Hematopoietic multipotent progenitor cell treated with erythropoietin and hydrocortisone succinate and interleukin-3 and kit ligand, for 4 days (in vitro differentiated cells): ENCODE measurements around the gene NUP62.
A peak's percentile ranks its signal among the peaks of the same experiment; 100 is the strongest.

Experiments
- DNase-seq: peaks from one replicate; pipeline ENCODE4 v3.0.0-alpha.2; 2015

Gene NUP62

DNA sequence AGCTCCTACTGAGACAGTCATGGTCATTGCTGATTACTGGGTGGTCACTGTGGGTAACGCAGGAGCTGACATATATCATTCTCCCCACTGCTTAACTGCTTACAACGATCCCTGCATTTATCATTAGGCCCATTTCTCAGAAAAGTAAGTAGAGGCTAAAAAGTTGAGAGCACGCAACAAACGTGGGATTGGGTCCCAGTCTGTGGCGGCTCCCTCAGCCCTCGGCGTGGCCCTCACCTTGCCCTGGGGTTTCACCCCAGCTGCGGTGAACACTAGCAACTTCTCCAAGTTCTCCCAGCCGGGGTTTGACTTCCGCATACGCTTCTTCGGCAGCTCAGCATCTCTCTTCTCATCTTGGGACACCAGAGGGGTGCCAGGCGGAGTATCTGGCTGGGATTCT lies 64.4 kb downstream of the NUP62 start:
- DNase-seq: no peak

DNA sequence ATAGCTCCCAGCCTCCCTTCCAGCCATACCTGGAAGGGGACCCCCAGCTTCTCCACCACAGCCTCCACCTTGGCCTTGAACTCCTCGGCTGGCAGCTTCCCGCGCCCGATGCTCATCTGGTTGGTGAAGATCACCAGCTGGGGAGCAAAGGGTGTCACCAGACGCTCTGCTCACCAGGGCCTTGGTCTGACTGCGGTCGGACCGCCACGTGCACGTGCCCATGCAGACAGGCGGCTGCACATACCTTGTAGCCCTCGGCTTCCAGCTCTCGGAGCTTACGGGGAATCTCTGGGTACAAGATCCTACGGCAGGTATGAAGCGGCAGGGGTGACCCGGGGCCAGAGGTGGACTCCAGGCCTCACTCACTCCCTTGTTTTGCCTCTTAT lies 65.4 kb downstream of the NUP62 start:
- no peak for DNase-seq

DNA sequence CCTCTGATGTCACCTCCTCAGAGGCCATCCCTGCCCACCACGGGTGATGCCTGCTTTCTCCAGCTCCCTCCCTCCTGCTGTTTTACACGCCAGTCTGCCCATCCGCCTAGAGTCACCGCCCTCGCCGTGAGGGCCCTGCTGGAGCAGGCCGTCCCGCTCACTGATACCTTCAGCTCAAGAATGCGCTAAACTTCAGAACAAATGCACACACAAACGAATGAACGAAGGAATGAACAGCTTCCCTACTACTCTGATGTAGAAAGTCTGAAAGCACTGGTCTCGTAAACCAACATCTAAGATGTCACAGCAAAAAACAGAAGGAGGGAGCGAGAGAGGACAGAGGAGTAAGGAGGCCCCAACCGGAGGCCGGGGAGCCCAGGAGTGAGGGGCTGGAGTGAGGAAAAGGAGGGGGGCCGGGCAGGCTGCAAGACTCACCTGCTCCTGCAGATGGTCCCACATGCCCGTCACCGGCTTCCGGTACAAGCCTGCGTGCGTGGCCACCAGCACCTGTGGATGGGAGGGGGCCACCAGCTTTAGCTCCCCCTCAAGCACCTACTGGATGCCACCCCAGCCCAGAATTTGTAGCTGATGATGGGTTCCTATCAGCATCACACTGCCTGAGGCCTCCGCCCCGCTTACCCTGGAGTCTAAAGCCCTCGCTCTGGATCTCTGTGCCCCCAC lies 65.9 kb downstream of the NUP62 start:
- no peak for DNase-seq

DNA sequence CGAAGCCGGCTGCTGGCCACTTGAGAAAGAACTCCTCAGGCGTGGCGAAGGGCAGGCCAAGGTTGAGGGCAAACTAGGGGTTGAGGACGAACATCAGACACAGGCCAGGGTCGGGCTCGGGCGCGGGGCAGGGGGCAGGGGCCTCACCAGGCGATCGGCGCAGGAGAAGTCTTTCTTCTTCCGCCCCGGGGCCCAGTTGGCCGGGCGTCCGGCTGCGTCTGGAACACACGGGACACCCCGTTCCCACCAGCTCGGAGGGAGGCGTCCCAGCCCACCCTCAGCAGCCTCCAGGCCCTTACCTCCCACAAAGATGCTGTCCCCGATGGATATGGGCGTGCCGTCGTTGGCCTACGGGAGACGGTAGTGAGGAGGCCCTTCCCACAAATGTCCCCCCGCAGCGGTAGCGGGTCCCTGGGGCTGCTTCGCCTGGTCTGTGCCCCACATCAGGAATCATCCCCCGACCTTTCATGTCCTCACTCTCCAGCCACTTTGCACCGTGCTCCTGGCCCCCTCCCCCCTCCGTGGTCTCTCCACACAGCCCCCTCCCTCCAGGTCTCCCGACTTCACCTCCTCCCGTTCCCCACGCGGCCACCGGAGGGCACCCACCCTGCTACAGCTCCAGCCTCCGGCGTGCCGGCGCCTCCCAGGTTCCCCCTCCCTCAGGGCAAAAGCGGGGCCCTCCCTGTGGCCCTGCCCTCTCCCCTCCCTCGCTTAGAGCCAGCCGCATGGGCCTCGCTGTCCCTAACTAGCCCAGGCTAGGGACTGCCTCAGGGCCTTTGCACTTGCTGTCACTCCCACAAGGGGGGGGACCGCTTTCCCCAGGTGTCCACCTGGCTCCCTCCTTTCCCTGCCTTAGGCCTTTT lies 66.7 kb downstream of the NUP62 start:
- peak; percentile 60 for DNase-seq

DNA sequence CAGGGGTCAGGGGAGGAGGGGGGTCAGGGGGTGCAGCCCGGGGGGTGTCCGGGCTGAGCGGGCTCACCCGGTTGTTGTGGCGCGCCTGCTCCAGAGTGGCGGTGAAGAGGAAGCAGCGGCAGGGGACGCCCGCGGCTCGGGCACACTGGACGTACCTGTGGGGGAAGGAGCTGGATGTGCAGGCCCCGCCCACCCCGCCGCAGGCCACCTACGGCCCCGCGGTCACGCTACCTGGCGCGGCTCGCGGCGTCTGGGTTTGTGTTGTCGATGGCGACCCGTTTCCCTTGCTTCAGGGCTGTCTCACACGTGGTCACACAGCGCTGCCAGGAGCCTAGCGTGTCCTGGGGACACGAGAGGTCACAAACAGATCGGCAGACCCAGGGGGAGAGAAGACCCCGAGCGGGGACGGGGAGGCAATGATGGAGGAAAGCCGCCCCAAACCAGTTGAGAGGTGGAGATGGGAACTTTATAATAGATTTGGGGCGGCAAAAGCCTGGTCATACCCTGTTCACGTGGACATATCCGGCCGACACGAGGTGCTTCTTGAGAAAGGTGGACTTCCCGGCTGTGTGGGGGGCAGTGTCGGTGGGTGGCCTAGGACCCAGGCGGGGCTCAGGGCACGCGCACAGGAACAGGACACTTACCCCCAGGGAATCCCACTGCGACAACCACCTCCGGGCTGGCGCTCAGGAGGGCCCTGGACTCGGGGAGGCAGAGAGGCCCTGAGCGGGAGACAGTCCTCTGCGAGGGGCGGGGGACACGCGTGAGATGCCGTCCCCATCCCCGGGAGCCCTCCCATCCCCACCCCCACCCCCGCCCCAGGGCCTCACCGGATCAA lies 67.5 kb downstream of the NUP62 start:
- DNase-seq: no peak

DNA sequence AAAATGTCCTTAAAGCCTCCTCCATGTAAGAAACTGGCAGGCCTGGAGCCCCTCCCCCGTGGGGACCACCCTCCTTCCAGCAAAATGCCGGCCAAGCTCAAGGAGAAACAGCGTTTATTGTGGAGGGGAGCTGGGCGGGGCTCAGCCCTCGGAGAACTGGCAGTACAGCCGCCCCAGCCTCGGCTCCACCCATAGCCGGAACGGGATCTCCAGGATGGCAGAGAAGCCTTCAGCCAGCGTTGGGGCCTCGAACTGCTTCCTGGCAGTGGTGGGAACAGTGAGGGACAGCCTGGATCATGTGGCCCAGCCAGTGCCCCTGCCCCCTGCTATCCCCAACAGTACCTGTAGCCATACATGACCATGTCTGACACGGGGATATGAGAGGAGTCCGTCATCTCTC lies 68.2 kb downstream of the NUP62 start:
- no peak for DNase-seq

DNA sequence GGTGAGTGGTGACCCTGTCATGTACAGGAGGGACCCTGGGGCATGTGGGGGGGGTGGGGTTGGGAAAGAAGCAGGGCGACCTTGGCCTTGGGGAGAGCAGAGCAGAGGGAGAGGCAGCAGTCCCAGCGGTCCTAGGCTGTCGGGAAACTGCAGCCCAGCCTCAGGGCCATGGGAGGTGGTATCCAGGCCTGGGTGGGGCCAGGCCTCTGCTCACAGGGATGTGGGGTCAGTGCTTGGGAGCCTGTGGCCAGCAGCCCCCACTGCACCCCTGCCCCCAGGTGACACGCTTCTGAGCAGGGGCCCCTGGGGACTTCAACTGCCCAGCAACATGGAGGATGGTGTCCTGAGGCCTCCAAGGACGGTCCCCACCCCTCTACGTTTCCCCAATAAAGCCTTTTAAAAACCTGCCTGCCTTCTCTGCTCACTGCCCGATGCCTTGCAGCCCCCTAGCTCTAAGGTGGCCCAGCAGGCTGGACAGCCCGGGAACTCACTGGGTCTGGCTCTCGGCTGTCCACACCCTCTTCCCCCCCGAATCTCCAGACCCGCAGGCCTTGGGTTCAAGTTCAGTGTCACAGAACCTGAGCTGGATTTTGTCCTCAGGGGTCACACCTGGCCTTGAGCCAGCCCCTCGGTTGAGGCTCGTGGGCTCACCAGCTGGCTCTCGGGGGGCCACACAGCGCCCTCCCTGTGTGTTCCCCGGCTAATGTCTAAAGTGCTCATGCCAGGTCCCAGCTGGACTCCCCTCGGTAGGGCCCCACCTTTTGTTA lies 68.8 kb downstream of the NUP62 start:
- DNase-seq: no peak

DNA sequence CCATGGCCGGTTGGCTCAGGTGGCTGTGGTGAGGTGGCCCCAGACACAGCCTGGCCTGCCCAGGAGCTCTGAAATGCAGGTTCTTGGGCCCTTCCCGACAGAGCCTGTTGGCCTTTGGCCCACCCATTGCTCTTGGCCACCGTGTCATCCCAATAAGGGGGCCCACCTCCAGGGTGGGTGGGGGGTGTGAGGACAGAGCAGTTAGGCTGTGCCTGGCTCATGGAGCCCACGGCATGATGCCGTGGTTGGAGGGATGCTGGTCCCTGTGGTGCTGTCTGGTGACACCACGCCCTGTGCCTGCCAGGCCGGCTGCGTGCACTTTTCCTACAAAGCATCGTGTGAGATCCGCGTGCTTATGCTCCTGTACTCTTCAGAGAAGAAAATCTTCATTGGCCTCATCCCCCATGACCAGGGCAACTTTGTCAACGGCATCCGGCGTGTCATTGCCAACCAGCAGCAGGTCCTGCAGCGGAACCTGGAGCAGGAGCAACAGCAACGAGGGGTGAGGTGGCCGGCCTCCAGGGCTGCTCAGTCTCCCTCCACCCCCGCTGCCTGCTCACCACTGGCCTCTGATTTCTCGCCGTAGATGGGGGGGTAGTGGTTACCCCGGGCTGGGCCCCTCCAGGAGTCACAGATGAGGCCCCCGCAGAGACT lies 69.5 kb downstream of the NUP62 start:
- DNase-seq: no peak

DNA sequence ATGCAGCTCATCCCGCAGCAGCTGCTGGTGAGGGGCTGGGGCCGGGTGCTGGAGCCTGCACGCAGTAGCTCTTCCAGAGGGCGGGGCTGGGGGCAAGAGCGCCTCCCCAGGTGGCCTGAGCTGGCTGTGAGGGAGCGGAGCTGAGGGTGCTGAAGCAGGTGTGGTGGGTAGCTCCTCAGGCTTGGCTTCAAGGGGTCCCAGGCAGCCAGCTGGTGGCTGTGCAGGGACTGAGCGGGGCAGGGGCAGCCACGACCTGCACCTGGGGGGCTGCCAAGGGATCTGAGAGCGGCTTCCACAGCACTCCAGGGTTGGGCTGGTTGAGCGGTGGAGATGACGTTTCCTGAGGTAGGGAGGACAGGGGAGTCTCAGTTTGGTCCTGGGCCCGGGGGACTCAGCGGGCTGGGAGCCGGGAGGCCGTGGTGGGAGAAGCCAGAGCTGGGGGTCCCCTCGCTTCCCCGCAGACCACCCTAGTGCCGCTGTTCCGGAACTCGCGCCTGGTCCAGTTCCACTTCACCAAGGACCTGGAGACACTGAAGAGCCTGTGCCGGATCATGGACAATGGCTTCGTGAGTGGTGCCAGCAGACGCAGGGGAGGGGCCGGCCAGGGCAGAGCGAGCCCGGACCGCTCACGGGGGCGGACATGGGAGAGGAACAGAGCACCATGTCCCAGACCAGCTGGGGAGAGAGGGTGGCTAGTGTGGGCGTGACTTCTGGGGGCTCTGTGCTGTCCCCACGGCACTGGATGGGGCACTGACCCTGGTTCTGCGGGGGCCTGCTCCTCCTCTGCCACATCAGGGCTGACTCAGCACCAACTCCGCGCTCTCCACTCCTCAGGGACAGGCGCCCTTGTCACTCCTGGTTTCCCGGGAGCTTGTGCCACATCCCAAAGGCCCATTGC lies 71.0 kb downstream of the NUP62 start:
- DNase-seq: no peak

DNA sequence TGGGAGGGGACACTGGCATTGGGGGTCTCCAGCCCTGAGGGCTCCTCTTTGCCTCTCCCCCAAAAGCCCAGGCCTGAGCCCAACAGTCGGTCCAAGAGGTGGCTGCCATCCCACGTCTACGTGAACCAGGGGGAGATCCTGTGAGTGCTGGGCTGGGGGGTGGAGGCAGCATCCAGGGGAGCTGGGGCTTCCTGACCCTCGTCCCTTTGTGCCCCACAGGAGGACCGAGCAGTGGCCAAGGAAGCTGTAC lies 71.5 kb downstream of the NUP62 start:
- DNase-seq: no peak

DNA sequence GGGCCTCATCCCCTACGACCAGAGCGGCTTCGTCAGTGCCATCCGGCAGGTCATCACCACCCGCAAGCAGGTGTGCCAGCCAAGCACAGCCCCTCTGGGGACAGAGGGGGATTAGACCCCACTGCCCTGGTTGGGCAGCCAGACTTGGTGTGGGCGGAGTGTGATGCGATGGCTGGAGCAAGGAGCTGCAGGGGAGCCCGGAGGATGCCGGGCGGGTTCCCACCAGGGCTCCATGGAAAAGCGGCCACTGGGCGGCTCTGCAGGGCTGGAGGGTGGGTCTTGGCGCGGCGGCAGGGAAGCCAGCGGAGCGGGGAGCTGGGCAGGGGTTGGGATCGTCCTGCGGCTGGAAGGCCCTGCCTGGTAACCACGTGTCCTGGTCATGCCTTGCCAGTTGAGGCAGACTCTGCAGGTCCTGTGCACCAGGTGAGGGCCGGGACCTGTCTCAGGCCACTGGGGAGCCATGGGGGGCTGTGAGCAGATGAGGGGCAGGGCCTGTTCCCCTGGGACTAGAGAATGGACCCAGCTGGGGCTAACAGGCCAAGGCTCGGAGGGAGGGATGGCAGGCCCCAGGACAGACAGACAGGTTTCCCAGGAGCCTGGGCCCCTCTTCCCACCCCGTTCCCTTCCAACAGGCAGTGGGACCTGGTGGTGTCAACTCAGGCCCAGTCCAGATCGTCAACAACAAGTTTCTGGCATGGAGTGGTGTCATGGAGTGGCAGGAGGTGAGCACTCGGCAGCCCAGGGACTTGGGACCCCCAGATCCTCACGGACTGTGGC lies 72.1 kb downstream of the NUP62 start:
- no peak for DNase-seq
